Suprapubic skin (tissue), 4 donors: ENCODE results near the gene HDC. TPM values are rescaled to one million over a fixed set of nuclear protein-coding genes. Genes with fewer than 3 reads are reported as not detected.

ENCODE experiments used
- DNase-seq, 2 donors: peaks; one replicate each; pipeline ENCODE4 v3.0.0-alpha.2; 2019; ENCODE audit warnings: low spot score in 2 of 2
- H3K27ac ChIP-seq: fragments of 200-600 bp; sonication (generic); one replicate; pipeline ENCODE4 v1.5.1; 2019
- H3K27me3 ChIP-seq: fragments of 200-600 bp; sonication (generic); one replicate; pipeline ENCODE4 v1.5.1; 2019
- H3K36me3 ChIP-seq: fragments of 200-600 bp; sonication (generic); one replicate; pipeline ENCODE4 v1.5.1; 2019
- H3K4me1 ChIP-seq: fragments of 200-600 bp; sonication (generic); one replicate; pipeline ENCODE4 v1.5.1; 2019
- H3K4me3 ChIP-seq: fragments of 200-600 bp; sonication (generic); one replicate; pipeline ENCODE4 v1.5.1; 2019; ENCODE audit warnings: mild to moderate bottlenecking
- H3K9me3 ChIP-seq: fragments of 200-600 bp; sonication (generic); one replicate; pipeline ENCODE4 v1.5.1; 2019
- EP300 ChIP-seq: sonication (generic); formaldehyde crosslinking; IDR thresholded peaks from one replicate; pipeline ENCODE4 v1.6.1; 2017; ENCODE audit warnings: antibody characterized with exemption
- POLR2A ChIP-seq, 2 donors: fragments of 450-650 bp; IDR thresholded peaks; one replicate each; pipeline ENCODE4 v1.6.1; 2017; ENCODE audit warnings: antibody characterized with exemption in 2 of 2, mild to moderate bottlenecking in 2 of 2, moderate library complexity in 2 of 2
- POLR2AphosphoS5 ChIP-seq, 3 donors: sonication (generic); formaldehyde crosslinking; IDR thresholded peaks; one replicate each; pipeline ENCODE4 v1.6.1; 2017; ENCODE audit warnings: antibody characterized with exemption in 3 of 3
- WGBS: methylation state at CpG from one replicate; pipeline ENCODE4 v1.1.5; 2018; 5-methylcytosine and 5-hydroxymethylcytosine counted together
- total RNA-seq, 4 donors: library from RNA; depleted of rRNA; stranded (reverse); fragments of >200 nt; gene quantifications; one replicate each; pipeline ENCODE4 v1.1.0, GENCODE V29; 2016
- TF ChIP-seq, protein P1 (sequence below), 2 donors: fragments of 200-600 bp in 1 of 2; fragments of 450-650 bp in 1 of 2; sonication (generic) in 1 of 2; IDR thresholded peaks; one replicate each; pipeline ENCODE4 v1.5.1; 2016 to 2019; ENCODE audit warnings: antibody characterized with exemption in 2 of 2, mild to moderate bottlenecking in 1 of 2, moderate library complexity in 1 of 2

The HDC gene
- total RNA-seq, 4 donors from 2014 or later = 0.36 to 0.81 TPM; not detected in 2

DNA sequence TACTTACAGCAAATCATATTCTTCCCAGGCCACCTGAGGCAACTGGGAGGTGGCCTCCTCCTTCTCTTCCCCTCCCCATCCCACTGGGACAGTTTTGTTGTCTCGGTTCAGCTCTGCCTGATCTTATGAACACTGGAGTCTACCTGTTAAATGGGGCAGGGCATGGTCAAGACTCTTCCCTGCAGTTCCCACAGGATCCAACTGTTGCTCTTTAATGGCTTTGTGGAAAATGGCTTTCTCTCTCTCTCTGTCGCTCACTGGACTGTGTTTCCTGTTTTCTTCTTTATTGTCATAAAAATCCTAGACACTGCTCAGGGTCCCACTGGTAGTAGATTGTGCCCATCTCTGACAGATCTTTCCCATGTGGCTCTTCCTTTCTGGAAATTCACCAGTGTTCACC lies 43.3 kb downstream of the HDC start:
- no peak overlapping the region for H3K4me3 ChIP-seq
- no peaks in the 10 kb centered on the region for H3K27me3 ChIP-seq
- H3K9me3 ChIP-seq = no peaks in the 10 kb centered on the region
- no peak for DNase-seq
- no peak for TF ChIP-seq POLR2AphosphoS5 (IDR thresholded peaks at IDR 0.05)
- TF ChIP-seq, protein P1, sequence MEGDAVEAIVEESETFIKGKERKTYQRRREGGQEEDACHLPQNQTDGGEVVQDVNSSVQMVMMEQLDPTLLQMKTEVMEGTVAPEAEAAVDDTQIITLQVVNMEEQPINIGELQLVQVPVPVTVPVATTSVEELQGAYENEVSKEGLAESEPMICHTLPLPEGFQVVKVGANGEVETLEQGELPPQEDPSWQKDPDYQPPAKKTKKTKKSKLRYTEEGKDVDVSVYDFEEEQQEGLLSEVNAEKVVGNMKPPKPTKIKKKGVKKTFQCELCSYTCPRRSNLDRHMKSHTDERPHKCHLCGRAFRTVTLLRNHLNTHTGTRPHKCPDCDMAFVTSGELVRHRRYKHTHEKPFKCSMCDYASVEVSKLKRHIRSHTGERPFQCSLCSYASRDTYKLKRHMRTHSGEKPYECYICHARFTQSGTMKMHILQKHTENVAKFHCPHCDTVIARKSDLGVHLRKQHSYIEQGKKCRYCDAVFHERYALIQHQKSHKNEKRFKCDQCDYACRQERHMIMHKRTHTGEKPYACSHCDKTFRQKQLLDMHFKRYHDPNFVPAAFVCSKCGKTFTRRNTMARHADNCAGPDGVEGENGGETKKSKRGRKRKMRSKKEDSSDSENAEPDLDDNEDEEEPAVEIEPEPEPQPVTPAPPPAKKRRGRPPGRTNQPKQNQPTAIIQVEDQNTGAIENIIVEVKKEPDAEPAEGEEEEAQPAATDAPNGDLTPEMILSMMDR (IDR thresholded peaks at IDR 0.05) = no peak
- TF ChIP-seq POLR2A (IDR thresholded peaks at IDR 0.05) = no peak
- no peak for TF ChIP-seq EP300
- H3K27ac ChIP-seq = no peak overlapping the region
- 75% methylated on average over 2 of the region's 2 CpGs for WGBS
- H3K4me1 ChIP-seq = no peaks in the 10 kb centered on the region
- no peaks in the 10 kb centered on the region for H3K36me3 ChIP-seq

DNA sequence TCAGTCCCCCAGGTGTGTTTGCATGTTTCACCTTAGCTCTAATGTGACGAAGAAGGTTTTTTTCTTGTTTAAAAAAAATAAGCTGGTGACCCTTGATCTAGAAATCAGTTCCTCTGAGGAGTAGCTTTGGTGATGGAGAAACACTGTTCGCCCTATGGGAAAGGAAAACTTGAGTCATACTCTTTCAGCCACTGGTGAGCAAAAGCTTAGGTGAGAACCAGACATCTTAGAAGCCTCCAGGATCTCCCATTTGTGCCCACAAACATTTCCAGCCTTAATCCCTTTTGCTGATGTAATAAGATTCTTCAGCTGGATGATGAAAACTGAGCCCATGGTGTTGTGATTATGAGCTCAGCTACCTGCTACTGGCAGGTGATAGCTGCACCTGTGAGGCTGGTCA lies 45.7 kb downstream of the HDC start:
- Histone ChIP-seq H3K4me3 (no peak overlapping the region), H3K27ac (no peak overlapping the region), H3K4me1 (no peaks in the 10 kb centered on the region), H3K27me3 (no peaks in the 10 kb centered on the region), H3K9me3 (no peaks in the 10 kb centered on the region), H3K36me3 (no peaks in the 10 kb centered on the region)
- no peak for TF ChIP-seq POLR2A (IDR thresholded peaks at IDR 0.05)
- no peak for TF ChIP-seq POLR2AphosphoS5 (IDR thresholded peaks at IDR 0.05)
- TF ChIP-seq, protein P1 (IDR thresholded peaks at IDR 0.05) = no peak
- TF ChIP-seq EP300 = no peak
- WGBS = 98% methylated on average over 2 of the region's 2 CpGs
- no peak for DNase-seq

DNA sequence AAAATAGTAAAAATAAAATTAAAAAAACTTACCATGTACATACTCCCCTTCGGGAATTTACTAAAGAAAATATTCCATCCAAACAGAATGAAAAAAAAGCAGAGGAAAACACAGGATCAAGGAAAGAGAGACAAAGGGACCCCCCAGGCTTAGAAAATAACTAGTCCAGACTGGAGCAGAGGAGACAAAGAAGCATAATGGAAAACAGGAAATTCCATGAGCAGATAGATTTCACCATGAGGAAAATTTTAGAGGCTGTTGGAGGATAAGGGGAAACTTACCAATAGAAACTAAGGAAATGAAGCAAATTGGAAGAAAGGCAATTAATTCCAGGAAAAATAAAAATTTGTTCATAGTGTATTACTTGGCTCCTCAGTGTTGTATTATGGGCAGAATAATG lies 46.8 kb downstream of the HDC start:
- Histone ChIP-seq H3K4me1 (no peaks in the 10 kb centered on the region), H3K4me3 (no peak overlapping the region), H3K36me3 (no peaks in the 10 kb centered on the region), H3K27me3 (no peaks in the 10 kb centered on the region), H3K27ac (no peak overlapping the region), H3K9me3 (no peaks in the 10 kb centered on the region)
- WGBS = 56% methylated on average over 1 of the region's 1 CpG
- TF ChIP-seq, protein P1 (IDR thresholded peaks at IDR 0.05) = no peak
- no peak for TF ChIP-seq EP300
- no peak for TF ChIP-seq POLR2A (IDR thresholded peaks at IDR 0.05)
- TF ChIP-seq POLR2AphosphoS5 (IDR thresholded peaks at IDR 0.05) = no peak
- no peak for DNase-seq

- no peak for DNase-seq
- no peak overlapping the region for H3K4me3 ChIP-seq
- no peaks in the 10 kb centered on the region for H3K4me1 ChIP-seq
- H3K27me3 ChIP-seq = no peaks in the 10 kb centered on the region
- no peaks in the 10 kb centered on the region for H3K9me3 ChIP-seq
- H3K27ac ChIP-seq = no peak overlapping the region
- H3K36me3 ChIP-seq = no peaks in the 10 kb centered on the region
- WGBS = 24% methylated on average over 1 of the region's 1 CpG
- TF ChIP-seq, protein P1 (IDR thresholded peaks at IDR 0.05) = no peak
- TF ChIP-seq POLR2AphosphoS5 (IDR thresholded peaks at IDR 0.05) = no peak
- TF ChIP-seq POLR2A (IDR thresholded peaks at IDR 0.05) = no peak
- no peak for TF ChIP-seq EP300
Measured at GRCh38 chr15:50218291-50218690, 47.2 kb downstream of the HDC start.

DNA sequence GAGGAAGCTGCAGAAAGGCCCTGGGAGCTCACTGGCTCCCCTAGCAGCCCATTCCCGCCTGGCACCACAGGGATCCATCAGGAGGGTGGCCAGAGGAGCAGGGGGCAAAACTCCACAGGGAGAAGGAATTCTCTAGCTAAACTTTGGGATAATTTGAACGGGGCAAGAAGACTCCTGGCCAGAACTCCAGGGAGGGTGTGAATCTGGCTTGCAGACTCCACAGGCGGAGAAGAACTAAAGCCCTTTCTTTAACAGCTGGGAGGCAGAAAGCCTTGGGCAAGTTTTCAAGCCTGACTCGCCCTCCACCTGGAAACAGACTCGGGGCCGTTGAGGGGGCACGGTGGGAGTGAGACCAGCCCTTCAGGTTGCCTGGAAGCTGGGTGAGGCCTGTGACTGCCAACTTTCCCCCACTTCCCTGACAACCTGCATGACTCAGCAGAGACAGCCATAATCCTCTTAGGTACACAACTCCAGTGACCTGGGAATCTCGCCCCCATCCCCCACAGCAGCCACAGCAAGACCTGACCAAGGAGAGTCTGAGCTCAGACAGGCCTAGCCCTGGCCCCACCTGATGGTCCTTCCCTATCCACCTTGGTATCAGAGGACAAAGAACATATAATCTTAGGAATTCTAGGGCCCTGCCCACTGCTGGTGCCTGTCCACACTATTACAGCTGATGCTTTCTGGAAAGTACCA lies 54.9 kb downstream of the HDC start:
- WGBS = 37% methylated on average over 7 of the region's 8 CpGs
- DNase-seq = no peak
- no peak overlapping the region for H3K27ac ChIP-seq
- H3K36me3 ChIP-seq = no peaks in the 10 kb centered on the region
- peaks cover 9% of the 10 kb centered on the region for H3K4me1 ChIP-seq
- TF ChIP-seq, protein P1 (IDR thresholded peaks at IDR 0.05) = no peak
- TF ChIP-seq POLR2AphosphoS5 (IDR thresholded peaks at IDR 0.05) (no peak), EP300 (no peak), POLR2A (IDR thresholded peaks at IDR 0.05) (no peak)
- no peak overlapping the region for H3K4me3 ChIP-seq
- H3K27me3 ChIP-seq = no peaks in the 10 kb centered on the region
- H3K9me3 ChIP-seq = peaks cover 4% of the 10 kb centered on the region
